HG02678 (cell line): Measurements from ENCODE around the gene CXXC5.

Source experiments
- ATAC-seq: cut with Tn5 transposase; IDR thresholded peaks from one replicate; pipeline ENCODE4 v1.9.1; 2021; ENCODE audit warnings: mild to moderate bottlenecking, moderate library complexity; ENCODE audit not compliant: unreplicated experiment

CXXC5 gene

DNA sequence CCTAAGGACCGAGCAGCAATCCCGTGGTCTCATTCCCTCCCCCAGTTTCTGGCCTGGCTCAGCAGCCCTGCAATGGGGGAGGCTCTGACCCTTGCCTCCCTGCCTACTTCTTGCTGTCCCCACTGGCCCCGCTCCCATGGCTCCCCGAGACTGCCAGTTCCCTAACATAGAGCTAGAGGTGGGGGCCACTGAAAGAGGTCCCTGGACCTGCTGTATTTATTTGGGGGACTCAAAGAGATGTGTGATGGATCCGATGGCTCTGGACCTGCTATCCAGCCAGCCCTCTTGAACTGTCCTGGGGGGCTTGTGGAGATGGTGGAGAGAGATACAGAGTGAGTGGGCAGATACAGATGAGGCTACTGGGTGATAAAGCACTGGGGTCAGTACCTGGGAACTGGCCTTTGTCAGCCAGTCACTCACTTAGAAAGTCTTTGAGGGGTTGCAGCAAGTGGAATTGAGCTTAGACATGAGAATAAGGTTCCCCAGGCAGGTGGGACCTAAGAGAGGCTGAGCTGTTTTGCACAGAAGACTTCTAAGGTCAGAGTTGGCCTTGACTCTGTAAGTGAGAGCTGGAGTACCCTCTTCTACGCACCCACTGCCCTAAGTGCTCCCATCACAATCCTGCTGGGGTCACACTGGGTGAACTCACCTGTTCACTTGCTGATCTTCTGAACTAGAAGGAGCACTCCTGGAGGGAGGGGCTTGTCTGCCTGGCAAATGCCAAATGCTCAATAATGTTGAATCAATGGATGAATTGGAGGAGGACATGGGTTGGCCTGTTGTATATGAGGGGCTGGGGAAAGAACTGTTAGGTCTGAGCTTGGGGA, 42.9 kb downstream of the CXXC5 start:
- ATAC-seq: no peak

DNA sequence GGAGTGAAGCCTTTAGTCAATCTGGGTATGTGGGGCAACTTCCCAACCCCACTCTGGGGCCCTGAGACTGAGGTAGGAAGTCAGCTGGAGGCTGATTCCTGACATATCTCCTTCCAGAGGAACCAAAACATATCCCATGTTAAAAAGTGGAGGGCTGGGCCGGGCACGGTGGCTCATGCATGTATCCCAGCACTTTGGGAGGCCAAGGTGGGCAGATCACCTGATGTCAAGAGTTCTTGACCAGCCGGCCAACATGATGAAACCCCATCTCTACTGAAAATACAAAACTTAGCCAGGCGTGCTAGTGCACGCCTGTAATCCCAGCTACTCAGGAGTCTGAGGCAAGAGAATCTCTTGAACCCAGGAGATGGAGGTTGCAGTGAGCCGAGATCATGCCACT, 44.0 kb downstream of the CXXC5 start:
- ATAC-seq: no peak

DNA sequence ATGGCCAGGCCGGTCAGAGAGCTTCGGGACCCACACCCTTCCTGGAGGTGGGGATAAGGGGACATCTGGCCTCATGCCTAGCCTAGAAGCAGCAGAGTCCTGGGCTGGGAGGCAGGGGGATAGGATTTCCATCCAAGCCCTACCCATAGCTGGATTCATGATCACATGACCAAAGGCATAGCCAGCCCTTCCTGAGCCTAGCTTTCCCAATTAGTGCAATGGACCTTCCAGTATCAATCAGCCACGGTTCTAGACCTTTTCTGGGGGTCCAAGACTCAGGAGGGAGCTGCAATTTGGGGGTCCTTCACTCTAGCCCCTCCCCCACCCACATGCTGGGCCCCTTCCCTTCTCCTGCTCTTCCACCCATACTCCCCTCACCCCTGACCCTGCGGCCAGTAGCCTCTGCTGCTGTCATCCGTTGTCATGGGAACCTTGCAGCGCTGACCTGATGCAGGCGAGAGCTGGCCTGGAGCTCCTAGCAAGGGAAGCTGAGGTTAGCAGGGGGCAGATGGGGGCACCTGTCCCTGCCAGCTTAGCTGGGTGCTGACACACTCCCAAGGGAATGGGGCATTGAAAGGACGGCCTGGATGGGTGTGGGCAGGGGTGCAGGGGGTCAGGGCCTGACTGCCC, 44.6 kb downstream of the CXXC5 start:
- ATAC-seq: no peak

DNA sequence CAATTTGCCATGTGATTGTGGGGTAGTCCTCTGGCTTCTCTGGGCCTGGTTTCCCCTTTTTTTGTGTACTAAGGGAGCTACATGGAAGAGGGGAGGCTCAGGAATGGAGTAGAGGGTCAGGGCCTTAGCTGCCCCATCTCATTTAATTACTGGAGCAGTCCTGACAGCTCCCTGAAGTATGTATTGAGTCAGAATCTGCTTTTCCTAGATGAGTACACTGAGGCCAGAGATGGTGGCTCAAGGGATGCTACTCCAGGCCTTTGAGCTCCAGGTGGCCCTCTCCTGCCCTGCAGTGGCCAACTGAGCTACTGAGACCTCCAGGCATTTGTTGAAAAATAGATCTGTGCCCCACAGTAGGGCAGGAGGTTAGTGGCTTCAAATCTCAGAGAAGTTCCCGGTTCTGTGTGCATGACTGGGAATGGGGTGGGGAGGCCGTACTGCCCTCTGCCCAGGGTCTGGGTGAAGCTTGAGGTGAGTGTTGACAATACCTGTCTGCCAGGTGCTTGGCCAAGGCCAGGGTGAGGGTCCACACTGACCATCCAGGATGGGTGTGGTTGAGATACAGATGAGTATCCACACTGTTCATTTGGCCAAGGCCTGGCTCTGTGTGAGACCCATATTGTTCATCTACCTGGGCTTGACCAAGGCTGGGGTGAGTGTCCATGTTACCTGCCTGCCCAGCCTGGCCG, 45.7 kb downstream of the CXXC5 start:
- ATAC-seq: no peak

DNA sequence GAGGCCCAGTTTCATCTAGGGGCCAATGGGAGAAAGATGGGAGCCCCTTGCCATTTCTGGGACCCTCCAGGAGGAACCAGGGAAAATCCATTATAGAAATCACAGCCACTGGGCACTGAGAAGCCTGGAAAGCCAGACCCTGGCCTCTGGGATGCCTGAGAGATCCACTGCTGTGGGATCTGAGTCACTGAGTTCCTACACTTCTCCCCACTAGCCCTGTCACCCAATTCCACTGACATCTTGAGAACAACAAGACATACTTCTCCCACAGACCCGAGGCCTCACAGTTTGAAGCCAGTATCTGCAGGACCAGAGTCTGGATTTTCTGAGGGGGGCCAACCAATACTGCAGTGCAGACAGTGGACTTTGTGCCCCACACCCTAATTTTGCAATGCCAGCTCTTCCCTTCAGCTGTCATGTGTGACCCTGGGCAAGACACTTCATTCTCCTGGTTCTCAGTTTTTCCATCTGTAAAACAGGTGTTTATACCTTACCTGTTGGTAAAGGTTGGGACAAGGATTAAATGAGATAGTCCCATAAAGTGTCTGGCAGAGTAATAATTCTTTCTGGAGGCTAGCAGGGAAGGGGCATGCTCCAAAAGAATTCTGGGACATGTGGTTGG, 46.5 kb downstream of the CXXC5 start:
- ATAC-seq: no peak

DNA sequence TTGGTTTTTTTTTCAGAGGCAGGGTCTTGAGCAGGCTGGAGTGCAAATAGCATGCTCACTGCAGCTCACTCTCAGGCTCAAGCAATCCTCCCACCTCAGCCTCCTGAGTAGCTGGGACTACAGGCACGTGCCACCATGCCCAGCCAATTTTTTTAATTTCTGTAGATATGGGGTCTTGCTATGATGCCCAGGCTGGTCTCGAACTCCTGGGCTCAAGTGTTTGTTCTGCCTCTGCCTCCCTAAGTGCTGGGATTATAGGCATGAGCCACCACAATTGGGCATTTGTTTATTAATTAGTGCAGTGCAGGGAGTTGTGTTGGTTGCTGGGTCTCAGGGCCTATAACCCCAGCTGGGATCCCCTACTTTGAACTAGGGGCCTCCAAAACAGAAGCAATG, 47.0 kb downstream of the CXXC5 start:
- no peak for ATAC-seq

DNA sequence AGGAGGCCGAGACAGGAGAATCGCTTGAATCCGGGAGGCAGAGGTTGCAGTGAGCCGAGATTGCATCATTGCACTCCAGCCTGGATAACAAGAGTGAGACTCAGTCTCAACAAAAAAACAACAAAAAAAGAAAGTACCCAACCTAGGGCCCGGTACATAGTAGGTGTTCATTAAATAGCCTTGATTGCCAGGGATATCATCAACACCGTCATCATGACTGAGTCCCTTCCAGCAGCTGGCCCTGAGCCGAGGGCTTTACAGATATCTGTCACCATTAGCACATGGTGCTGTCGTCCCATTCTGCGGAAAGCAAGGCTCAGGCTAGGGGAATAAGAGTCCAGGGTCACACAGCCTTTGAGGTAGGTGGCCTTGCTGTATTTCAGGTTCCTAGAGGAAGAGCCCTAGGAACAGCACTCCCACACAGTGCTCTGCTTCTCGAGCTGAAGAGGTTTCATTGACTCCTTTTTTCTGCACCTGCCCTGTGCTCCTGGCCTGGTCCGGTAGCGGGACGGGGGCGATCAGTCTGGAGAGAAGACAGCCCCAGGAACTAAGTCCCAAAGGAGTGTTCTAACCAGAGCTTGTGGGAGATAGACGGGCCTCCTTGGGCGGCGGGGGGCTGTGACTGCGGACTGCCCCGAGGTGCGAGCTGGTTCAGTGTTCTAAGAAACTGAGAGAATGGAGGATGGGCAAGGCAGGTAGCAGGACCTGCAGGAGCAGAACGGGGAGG, 48.2 kb downstream of the CXXC5 start:
- no peak for ATAC-seq

DNA sequence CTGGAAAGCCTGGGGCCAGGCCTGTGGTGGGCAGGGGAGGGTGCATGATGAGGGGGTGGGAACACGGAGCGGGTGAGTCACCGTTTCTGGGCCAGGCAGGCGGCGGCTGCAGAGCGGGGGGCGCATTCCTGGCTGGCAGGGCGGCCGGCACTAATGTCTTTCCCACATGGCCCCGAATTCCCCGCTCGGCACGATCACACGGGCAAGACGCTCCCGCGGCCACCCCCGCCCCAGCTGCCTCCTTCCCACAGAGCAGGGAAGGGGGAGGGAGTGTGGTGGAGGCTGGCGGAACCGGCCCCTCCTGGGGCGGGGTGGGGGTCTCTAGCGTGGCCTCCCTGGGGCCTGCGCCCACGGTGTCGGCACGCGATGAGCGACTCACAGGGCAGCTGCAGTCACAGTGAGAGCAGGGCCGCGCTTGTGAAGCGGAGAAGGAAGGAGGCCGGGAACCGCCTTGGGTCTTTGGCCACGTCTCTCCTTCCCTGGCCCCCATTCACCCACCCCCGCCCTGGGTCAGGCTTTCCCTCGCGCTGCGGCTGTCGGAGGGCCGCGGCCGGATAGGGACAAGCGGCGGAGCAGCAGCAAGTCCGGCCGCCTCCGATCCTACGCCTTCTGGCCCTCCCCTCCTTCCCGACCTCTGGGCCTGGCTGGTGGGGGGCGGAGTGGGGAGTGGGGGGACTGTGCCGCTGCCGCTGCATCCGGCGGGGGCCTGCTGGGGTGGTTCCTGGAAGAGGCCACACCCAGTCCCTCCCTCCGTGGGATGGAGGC, 48.9 kb downstream of the CXXC5 start:
- ATAC-seq: no peak

DNA sequence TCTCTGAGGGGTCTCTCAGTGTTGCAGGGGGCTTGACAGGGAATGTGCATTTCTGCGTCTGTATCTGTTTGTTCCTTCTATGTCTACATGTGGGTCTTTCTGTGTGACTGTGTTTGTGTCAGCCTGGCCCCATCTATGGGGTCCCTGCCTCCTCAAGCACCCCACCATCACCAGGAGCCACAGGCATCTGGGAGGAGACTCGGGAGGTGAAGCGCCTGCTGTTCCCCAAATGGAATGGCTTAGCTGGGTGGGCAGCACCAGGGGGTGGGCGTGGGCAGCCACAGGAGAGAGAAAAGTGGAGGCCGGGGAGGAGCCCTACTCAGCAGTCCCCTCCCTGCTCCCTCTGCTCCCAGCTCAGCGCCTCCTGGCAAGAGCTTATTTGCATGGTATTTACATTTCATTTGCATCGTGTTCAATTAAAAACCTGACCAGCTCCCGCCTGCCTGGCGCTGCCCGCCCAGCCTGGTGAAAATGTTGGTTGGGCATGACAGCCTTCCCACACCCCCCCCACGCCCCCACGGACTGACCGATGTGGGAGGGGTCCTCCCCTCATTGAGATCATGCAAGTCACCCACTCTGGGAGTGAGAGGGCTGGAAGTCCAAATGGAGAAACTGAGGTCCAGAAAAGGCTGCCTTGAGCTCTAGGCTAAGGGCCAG, 50.5 kb downstream of the CXXC5 start:
- no peak for ATAC-seq

DNA sequence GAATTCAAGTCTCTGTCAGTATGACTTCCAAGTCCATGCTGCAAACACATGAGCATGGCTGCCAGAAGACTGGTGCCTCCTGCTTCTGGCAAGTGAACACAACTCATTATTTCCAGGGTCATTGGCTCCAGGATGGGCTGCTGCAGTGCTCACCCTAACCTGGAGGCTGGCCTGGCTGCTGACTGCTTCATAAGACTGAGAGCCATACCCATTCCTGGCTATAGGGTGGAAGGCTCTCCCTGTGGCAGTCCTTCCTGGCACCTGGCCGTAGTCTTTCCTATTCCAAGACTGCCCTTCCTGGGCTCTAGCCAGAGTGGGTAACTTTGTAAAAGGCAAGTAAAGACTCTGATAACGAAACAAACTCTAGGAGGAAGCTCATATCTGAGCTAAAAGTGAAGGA, 51.2 kb downstream of the CXXC5 start:
- ATAC-seq: no peak

DNA sequence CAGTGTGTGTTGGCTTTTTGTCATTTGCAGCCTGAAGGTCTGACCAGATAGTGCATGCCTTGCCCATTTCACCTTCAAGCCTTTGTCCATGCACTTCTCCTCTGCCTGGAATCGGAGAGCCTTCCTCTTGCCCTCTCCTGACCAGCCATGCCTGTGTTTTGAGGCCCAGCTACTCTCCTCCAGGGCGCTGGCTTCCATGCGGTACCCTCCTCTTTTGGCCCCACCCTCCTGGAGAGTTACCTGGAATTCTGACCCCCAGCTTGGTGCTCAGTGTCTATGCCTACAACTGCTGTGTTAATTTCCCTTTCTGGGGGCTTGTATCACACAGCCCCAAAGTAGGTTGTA, 52.5 kb downstream of the CXXC5 start:
- no peak for ATAC-seq

DNA sequence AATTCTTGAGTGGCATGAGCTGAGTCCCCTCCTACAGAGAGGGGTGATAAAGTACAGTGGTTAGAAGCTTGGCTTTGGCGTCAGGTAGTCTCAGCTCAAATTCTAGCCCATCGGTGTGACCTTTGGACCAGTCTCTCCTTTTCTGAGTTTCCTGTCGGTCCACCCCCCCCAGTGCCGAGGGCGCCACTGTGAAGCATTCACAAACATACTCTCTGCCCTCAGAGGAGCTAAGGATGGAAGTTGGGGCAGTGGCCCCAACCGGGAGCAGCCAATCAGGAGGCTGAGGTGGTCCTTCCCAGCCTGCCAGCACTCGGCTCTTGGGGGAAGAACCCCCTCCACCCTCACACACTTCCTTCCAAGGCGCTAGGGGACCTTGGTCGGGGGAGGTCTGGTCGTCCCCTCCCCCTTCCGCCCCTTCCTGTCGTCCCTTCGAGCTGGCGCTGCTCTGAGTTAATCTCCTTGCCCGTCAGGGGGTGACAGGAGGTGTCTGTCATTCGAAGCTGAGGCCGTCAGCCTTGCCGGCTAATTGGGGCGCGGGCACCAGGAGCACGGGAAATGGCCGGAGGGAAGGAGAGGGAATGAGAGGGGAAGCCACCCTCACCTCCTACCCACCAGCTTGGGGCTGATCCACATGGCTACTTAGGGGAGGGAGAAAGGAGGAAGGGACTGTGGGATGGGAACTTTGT, 53.0 kb downstream of the CXXC5 start:
- no peak for ATAC-seq

DNA sequence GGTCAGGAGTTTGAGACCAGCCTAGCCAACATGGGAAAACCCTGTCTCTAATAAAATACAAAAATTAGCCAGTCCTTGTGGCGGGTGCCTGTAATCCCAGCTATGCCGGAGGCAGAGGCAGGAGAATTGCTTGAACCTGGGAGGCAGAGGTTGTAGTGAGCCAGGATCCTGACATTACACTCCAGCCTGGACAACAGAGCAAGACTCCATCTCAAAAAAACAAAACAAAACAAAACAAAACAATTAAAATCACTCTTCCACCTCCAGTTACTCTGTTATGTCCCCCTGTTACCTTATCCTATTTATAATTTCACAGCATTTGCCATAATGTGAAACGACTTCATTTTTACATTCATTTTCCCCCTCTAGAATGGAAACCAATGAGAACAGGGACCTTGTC, 54.4 kb downstream of the CXXC5 start:
- no peak for ATAC-seq

DNA sequence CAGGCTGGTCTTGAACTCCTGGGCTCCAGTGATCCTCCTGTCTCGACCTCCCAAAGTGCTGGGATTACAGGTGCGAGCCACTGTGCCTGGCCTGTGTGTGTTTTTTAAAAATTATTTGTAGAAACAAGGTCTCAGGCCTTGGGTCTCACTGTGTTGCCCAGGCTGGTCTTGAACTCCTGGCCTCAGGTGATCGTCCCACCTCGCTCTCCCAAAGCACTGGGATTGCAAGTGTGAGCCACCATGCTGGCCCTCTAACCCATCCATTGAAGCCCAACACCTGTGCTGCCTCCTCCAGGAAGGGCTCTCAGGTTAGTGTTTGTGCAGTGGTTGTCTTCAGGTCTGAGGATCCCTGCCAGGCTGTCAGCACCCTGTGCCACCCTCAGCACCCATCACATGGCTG, 56.6 kb downstream of the CXXC5 start:
- no peak for ATAC-seq

DNA sequence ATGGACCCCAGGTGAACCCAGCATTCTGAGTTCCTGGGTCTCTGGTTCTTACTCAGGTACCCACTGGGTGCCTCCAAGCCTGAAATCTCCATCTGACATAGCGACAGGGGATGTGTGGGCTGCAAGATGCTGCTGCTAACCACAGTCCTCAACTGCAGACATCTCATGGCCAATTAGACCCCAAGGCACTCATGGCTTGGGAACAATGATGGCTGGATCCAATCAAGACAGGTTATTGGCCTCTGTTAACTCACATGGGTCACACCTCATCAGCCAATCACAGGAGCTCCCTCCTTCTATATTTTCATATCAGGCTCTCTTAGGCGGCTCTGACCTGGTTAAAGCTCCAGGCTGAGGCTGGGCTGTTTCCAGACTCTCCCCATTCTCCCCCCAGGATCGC, 57.0 kb downstream of the CXXC5 start:
- ATAC-seq: no peak

DNA sequence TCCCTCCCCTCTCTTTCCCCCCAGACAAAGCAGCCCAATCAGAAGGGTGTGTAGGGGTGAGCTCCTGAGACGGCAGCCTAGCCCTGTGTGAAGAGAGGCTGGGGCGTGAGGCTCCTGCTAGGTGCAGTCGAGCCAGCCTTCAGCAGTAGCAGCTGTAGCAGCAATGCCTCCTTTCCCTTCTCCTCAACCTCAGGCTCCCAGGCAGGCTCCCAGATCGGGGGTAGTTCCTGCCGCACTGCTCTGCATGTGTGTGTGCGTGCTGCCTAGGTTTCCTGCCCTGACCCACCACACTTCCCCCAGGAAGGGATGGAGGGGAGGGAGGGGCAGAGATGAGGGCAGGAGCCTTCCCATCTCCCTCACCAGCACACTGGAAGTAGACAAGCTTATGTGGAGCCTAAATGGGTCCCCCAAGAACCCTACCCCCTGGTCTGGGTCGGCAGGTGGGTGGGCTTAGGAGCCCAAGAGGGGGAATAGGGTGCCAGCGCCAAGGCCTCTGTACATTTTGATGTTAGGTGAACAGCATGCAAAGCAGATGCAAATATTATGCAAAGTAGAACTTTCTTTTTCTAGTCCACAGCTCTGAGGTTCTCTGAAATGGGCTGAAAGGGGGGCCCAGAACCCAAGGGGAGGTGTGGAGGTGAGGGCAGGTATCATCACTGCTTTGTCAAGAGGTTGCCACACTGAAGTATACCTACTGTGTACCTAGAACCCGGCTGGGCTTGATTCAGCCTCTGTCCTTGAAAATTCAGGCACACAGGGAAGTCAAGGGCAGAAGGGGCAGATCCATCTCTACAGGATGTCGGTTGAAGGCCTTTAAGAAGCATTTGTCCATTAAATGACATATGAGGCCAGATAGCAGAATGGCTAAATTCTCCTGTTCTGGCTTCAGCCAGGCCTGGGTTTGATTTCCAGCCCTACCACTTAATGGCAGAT, 57.8 kb downstream of the CXXC5 start:
- ATAC-seq: no peak

DNA sequence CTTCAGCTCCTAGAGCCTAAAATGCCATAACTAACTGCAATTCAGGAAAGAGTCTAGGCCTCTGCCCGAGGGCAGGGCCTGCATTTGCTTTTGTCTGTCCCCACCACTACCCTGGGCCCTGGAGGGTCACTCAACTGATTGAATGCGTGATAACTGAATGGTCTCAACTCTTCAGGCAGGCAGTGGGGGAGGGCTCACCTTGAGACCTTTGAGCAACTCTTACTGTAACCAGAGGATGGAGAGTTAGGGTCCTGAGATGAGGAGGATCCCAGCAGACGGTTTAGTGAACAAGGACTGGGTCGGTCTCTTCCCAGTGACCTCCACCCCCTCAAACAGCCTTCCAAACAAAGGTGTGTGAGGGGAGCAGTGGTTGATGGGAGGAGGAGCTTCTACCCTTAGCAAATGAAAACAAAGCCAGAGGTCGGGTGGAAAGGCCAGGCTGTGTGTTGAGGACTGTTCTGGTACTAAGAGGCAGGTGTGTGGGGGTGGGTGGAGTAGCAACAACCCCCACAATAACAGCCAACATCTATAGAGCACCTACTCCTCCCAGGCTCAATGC, 59.4 kb downstream of the CXXC5 start:
- ATAC-seq: no peak

DNA sequence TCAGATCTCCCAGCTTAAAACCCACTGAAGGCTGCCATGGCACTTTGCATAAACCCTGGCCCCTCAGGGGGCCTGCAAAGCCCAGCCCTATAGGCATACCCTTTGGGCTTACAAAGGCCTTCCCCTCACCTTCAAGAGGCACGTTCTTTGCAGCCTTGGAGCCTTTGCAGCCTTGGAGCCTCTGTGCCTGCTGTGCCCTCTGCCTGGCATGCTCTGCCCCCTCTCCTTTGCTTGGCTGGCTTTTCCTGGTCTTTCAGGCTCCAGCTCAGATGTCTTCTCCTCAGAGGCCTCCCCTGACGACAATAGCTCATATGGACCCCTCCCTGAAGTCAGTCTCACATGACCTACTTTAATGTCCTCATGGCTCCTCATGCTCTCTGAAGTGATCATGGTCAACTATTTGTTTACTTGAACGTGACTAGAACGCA, 60.3 kb downstream of the CXXC5 start:
- ATAC-seq: no peak
